Measurements from ENCODE around the gene DDX20.

The DDX20 gene
- 82.1 to 87.6 reads per million in 2 donors for total RNA-seq

- DNase-seq = peak; percentile 91
Observed at GRCh38 chr1:111755331-111756123, at the start of gene DDX20. TSS of gene DDX20 (plus strand) at chr1:111755901. CDS start at chr1:111755925, 24 bp downstream.

- DNase-seq = no peak
Observed at GRCh38 chr1:111706921-111707320, 48.8 kb upstream of the DDX20 start.

- DNase-seq = no peak
Observed at GRCh38 chr1:111707906-111708305, 47.8 kb upstream of the DDX20 start.

GRCh38 chr1:111709986-111710385, 45.7 kb upstream of the DDX20 start:
- no peak for DNase-seq

- no peak for DNase-seq
Observed at GRCh38 chr1:111716333-111716732, 39.4 kb upstream of the DDX20 start.

GRCh38 chr1:111717450-111717849, 38.3 kb upstream of the DDX20 start:
- DNase-seq = no peak

GRCh38 chr1:111719135-111719534, 36.6 kb upstream of the DDX20 start:
- no peak for DNase-seq

- DNase-seq = no peak
Observed at GRCh38 chr1:111719674-111720132, 36.0 kb upstream of the DDX20 start.

- no peak for DNase-seq
Observed at GRCh38 chr1:111720274-111720976, 35.3 kb upstream of the DDX20 start.

- DNase-seq = no peak
Observed at GRCh38 chr1:111720977-111721786, 34.5 kb upstream of the DDX20 start.

- DNase-seq = peak; percentile 31
Observed at GRCh38 chr1:111723091-111723806, 32.5 kb upstream of the DDX20 start.

- no peak for DNase-seq
Observed at GRCh38 chr1:111723871-111724270, 31.8 kb upstream of the DDX20 start.

GRCh38 chr1:111725192-111725591, 30.5 kb upstream of the DDX20 start:
- no peak for DNase-seq

GRCh38 chr1:111727056-111727455, 28.6 kb upstream of the DDX20 start:
- DNase-seq = no peak

- DNase-seq = no peak
Observed at GRCh38 chr1:111729271-111729921, 26.3 kb upstream of the DDX20 start.

GRCh38 chr1:111729946-111730681, 25.6 kb upstream of the DDX20 start:
- DNase-seq = no peak

GRCh38 chr1:111730706-111731105, 25.0 kb upstream of the DDX20 start:
- DNase-seq = no peak

- no peak for DNase-seq
Observed at GRCh38 chr1:111731956-111732355, 23.7 kb upstream of the DDX20 start.

GRCh38 chr1:111732718-111733117, 23.0 kb upstream of the DDX20 start:
- DNase-seq = no peak

GRCh38 chr1:111733183-111733991, 22.3 kb upstream of the DDX20 start:
- no peak for DNase-seq
